Measurements from ENCODE around the gene ZNF354B.

The ZNF354B gene

GRCh38 chr5:178895615-178896571 is 36.1 kb downstream of the ZNF354B start, which contains the start of gene ZFP2:
TSS of gene ZFP2 (plus strand) at chr5:178895913. CDS start at chr5:178931314, 35,401 bp downstream.
- Histone ChIP-seq H3K36me3 (no peaks in the 10 kb centered on the region), H3K27me3 (ENCODE audit: insufficient read depth, low read depth, severe bottlenecking) (no peaks in the 10 kb centered on the region), H3K4me3 (ENCODE audit: low read depth, low read length) (peak within 1 kb of the TSS; percentile 69), H3K27ac (peak within 1 kb of the TSS; percentile 85), H3K9me3 (ENCODE audit: severe bottlenecking) (no peaks in the 10 kb centered on the region)
- no peak for TF ChIP-seq CTCF (IDR thresholded peaks at IDR 0.05; ENCODE audit: low read depth, low read length)
- peak; percentile 60 for DNase-seq

GRCh38 chr5:178899289-178899688 is 39.5 kb downstream of the ZNF354B start:
- Histone ChIP-seq H3K36me3 (no peaks in the 10 kb centered on the region), H3K4me3 (ENCODE audit: low read depth, low read length) (no peak overlapping the region), H3K9me3 (ENCODE audit: severe bottlenecking) (no peaks in the 10 kb centered on the region), H3K27ac (no peak overlapping the region), H3K27me3 (ENCODE audit: insufficient read depth, low read depth, severe bottlenecking) (no peaks in the 10 kb centered on the region)
- no peak for DNase-seq
- no peak for TF ChIP-seq CTCF (IDR thresholded peaks at IDR 0.05; ENCODE audit: low read depth, low read length)

- H3K36me3 ChIP-seq, result no peaks in the 10 kb centered on the region
- no peak overlapping the region for H3K4me3 ChIP-seq (ENCODE audit: low read depth, low read length)
- no peak overlapping the region for H3K27ac ChIP-seq
- H3K9me3 ChIP-seq (ENCODE audit: severe bottlenecking), result no peaks in the 10 kb centered on the region
- DNase-seq, result no peak
- no peaks in the 10 kb centered on the region for H3K27me3 ChIP-seq (ENCODE audit: insufficient read depth, low read depth, severe bottlenecking)
- TF ChIP-seq CTCF (IDR thresholded peaks at IDR 0.05; ENCODE audit: low read depth, low read length), result no peak
Observed at GRCh38 chr5:178902849-178903248, 43.1 kb downstream of the ZNF354B start.

- no peak for DNase-seq
- H3K4me3 ChIP-seq (ENCODE audit: low read depth, low read length), result no peak overlapping the region
- no peaks in the 10 kb centered on the region for H3K9me3 ChIP-seq (ENCODE audit: severe bottlenecking)
- H3K27me3 ChIP-seq (ENCODE audit: insufficient read depth, low read depth, severe bottlenecking), result no peaks in the 10 kb centered on the region
- H3K36me3 ChIP-seq, result no peaks in the 10 kb centered on the region
- H3K27ac ChIP-seq, result no peak overlapping the region
- no peak for TF ChIP-seq CTCF (IDR thresholded peaks at IDR 0.05; ENCODE audit: low read depth, low read length)
Observed at GRCh38 chr5:178931846-178932760, 72.3 kb downstream of the ZNF354B start.
